ENCODE data around the gene DHPS.
"Not testable (repeated sequence)": the region's sequence is repeated elsewhere in the genome, so short reads cannot be mapped to it uniquely, and the experiment has no call there.

DNA sequence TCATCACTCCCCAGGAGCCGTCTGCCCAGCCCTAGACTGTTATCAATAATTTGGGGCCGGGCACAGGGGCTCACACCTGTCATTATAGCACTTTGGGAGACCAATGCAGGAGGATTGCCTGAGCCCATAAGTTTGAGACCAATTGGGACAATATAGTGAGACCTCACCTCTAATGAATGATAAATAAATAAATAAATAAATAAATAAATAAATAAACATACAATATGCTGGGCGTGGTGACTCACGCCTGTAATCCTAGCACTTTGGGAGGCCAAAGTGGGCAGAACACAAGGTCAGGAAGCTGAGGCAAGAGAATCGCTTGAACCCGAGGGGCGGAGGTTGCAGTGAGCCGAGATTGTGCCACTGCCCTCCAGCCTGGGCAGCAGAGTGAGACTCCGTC, 31.6 kb upstream of the DHPS start:
- TF ChIP-seq, protein P1, sequence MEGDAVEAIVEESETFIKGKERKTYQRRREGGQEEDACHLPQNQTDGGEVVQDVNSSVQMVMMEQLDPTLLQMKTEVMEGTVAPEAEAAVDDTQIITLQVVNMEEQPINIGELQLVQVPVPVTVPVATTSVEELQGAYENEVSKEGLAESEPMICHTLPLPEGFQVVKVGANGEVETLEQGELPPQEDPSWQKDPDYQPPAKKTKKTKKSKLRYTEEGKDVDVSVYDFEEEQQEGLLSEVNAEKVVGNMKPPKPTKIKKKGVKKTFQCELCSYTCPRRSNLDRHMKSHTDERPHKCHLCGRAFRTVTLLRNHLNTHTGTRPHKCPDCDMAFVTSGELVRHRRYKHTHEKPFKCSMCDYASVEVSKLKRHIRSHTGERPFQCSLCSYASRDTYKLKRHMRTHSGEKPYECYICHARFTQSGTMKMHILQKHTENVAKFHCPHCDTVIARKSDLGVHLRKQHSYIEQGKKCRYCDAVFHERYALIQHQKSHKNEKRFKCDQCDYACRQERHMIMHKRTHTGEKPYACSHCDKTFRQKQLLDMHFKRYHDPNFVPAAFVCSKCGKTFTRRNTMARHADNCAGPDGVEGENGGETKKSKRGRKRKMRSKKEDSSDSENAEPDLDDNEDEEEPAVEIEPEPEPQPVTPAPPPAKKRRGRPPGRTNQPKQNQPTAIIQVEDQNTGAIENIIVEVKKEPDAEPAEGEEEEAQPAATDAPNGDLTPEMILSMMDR (IDR thresholded peaks at IDR 0.05) = not testable (repeated sequence)
- not testable (repeated sequence) for TF ChIP-seq EZH2 (IDR thresholded peaks at IDR 0.05; ENCODE audit: borderline replicate concordance, insufficient read depth, low read depth, low read length, poor library complexity, severe bottlenecking)
